ENCODE measurements around the gene NAV2. TPM values are rescaled to one million over a fixed set of nuclear protein-coding genes. Genes with fewer than 3 reads are reported as not detected.
"Not testable (repeated sequence)": the region's sequence is repeated elsewhere in the genome, so short reads cannot be mapped to it uniquely, and the experiment has no call there.

The NAV2 gene
- total RNA-seq, 1 donor from 2014 or later, result 6.8 TPM

GRCh38 chr11:19872512-19873145, 160.0 kb downstream of the NAV2 start:
- DNase-seq, result no peak

- DNase-seq, result no peak
Observed at GRCh38 chr11:19873730-19874129, 161.1 kb downstream of the NAV2 start.

- no peak for DNase-seq
Observed at GRCh38 chr11:19874266-19874665, 161.6 kb downstream of the NAV2 start.

GRCh38 chr11:19876750-19877149, 164.1 kb downstream of the NAV2 start:
- no peak for DNase-seq

GRCh38 chr11:19878520-19878919, 165.9 kb downstream of the NAV2 start:
- peak; percentile 60 for DNase-seq

- DNase-seq, result peak; percentile 67
Observed at GRCh38 chr11:19879307-19880087, 166.9 kb downstream of the NAV2 start.

GRCh38 chr11:19880088-19880345, 167.4 kb downstream of the NAV2 start:
- no peak for DNase-seq

GRCh38 chr11:19881177-19881576, 168.5 kb downstream of the NAV2 start:
- no peak for DNase-seq

- DNase-seq, result no peak
Observed at GRCh38 chr11:19882356-19882755, 169.7 kb downstream of the NAV2 start.

GRCh38 chr11:19886498-19886897, 173.9 kb downstream of the NAV2 start:
- no peak for DNase-seq

- DNase-seq, result no peak
Observed at GRCh38 chr11:19887842-19888241, 175.2 kb downstream of the NAV2 start.

- no peak for DNase-seq
Observed at GRCh38 chr11:19889531-19889930, 176.9 kb downstream of the NAV2 start.

- DNase-seq, result peak; percentile 55
Observed at GRCh38 chr11:19890308-19890707, 177.7 kb downstream of the NAV2 start.

GRCh38 chr11:19891022-19891421, 178.4 kb downstream of the NAV2 start:
- DNase-seq, result no peak

- no peak for DNase-seq
Observed at GRCh38 chr11:19892387-19892786, 179.8 kb downstream of the NAV2 start.

GRCh38 chr11:19892876-19893275, 180.2 kb downstream of the NAV2 start:
- no peak for DNase-seq

GRCh38 chr11:19894404-19894803, 181.8 kb downstream of the NAV2 start:
- DNase-seq, result no peak

- DNase-seq, result not testable (repeated sequence)
Observed at GRCh38 chr11:19895037-19895436, 182.4 kb downstream of the NAV2 start.

- DNase-seq, result no peak
Observed at GRCh38 chr11:19895776-19896175, 183.1 kb downstream of the NAV2 start.

GRCh38 chr11:19903620-19904069, 191.0 kb downstream of the NAV2 start:
- peak; percentile 93 for DNase-seq

GRCh38 chr11:19905280-19905853, 192.7 kb downstream of the NAV2 start:
- peak; percentile 71 for DNase-seq

GRCh38 chr11:19906126-19906525, 193.5 kb downstream of the NAV2 start:
- no peak for DNase-seq

- DNase-seq, result no peak
Observed at GRCh38 chr11:19907008-19907579, 194.5 kb downstream of the NAV2 start.

- no peak for DNase-seq
Observed at GRCh38 chr11:19907839-19908238, 195.2 kb downstream of the NAV2 start.
